PFSK-1 (cell line): Measurements from ENCODE around the gene NRIP1.

Experiments used
- FOXP2 ChIP-seq: optimal IDR thresholded peaks from 2 replicates; pipeline ENCODE3; 2011; ENCODE audit warnings: borderline replicate concordance, control low read depth, inconsistent platforms; ENCODE audit not compliant: insufficient read depth; ENCODE audit errors: extremely low read length, extremely low read depth
- POLR2AphosphoS5 ChIP-seq: IDR thresholded peaks from 2 replicates; pipeline ENCODE4 v1.6.1; 2012; ENCODE audit warnings: low read depth, mild to moderate bottlenecking, control low read depth, low read length, moderate library complexity
- SIN3A ChIP-seq: IDR thresholded peaks from 2 replicates; pipeline ENCODE4 v1.6.1; 2012; ENCODE audit warnings: mild to moderate bottlenecking, low read length, moderate library complexity, borderline replicate concordance; ENCODE audit not compliant: insufficient read depth
- TAF1 ChIP-seq: IDR thresholded peaks from 2 replicates; pipeline ENCODE4 v1.6.1; 2012; ENCODE audit warnings: low read length, control low read depth, borderline replicate concordance; ENCODE audit not compliant: insufficient read depth
- TF ChIP-seq, protein P1 (sequence below), 2 experiments: IDR thresholded peaks; 2 replicates each; pipeline versions ENCODE4 v1.6.1 to v1.8.0; 2011 to 2012; ENCODE audit warnings: low read depth in 2 of 2, low read length in 2 of 2, control low read depth in 1 of 2, inconsistent platforms in 1 of 2, mild to moderate bottlenecking in 1 of 2, moderate library complexity in 1 of 2; ENCODE audit not compliant: insufficient read depth in 1 of 2

- TF ChIP-seq POLR2AphosphoS5 (no peak), SIN3A (no peak), FOXP2 (no peak), TAF1 (no peak)
- TF ChIP-seq, protein P1, sequence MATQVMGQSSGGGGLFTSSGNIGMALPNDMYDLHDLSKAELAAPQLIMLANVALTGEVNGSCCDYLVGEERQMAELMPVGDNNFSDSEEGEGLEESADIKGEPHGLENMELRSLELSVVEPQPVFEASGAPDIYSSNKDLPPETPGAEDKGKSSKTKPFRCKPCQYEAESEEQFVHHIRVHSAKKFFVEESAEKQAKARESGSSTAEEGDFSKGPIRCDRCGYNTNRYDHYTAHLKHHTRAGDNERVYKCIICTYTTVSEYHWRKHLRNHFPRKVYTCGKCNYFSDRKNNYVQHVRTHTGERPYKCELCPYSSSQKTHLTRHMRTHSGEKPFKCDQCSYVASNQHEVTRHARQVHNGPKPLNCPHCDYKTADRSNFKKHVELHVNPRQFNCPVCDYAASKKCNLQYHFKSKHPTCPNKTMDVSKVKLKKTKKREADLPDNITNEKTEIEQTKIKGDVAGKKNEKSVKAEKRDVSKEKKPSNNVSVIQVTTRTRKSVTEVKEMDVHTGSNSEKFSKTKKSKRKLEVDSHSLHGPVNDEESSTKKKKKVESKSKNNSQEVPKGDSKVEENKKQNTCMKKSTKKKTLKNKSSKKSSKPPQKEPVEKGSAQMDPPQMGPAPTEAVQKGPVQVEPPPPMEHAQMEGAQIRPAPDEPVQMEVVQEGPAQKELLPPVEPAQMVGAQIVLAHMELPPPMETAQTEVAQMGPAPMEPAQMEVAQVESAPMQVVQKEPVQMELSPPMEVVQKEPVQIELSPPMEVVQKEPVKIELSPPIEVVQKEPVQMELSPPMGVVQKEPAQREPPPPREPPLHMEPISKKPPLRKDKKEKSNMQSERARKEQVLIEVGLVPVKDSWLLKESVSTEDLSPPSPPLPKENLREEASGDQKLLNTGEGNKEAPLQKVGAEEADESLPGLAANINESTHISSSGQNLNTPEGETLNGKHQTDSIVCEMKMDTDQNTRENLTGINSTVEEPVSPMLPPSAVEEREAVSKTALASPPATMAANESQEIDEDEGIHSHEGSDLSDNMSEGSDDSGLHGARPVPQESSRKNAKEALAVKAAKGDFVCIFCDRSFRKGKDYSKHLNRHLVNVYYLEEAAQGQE (IDR thresholded peaks at IDR 0.05; ENCODE audit: insufficient read depth in 1 of 2, low read depth in 2 of 2, low read length in 2 of 2), result no peak
Observed at GRCh38 chr21:15026370-15026769, 38.4 kb downstream of the NRIP1 start.
